Stimulated activated CD8-positive, alpha-beta memory T cell treated with anti-CD3 and anti-CD28 coated beads, Interleukin-15, amount 100 ng/mL, for 1 hour (primary cell): ENCODE data around the gene MNT.

ENCODE experiments used
- DNase-seq: peaks from one replicate; pipeline ENCODE4 v3.0.0-alpha.2; 2020; ENCODE audit warnings: low read depth

MNT gene

GRCh38 chr17:2395258-2396181 lies 5.3 kb downstream of the MNT start:
- no peak for DNase-seq

GRCh38 chr17:2394775-2395201 lies 6.1 kb downstream of the MNT start:
- DNase-seq, result no peak

- DNase-seq, result no peak
Measured at GRCh38 chr17:2393954-2394749, 6.7 kb downstream of the MNT start.

GRCh38 chr17:2393174-2393953 lies 7.5 kb downstream of the MNT start:
- peak; percentile 72 for DNase-seq

GRCh38 chr17:2392252-2393173 lies 8.3 kb downstream of the MNT start:
- peak; percentile 93 for DNase-seq

GRCh38 chr17:2391597-2392251 lies 9.1 kb downstream of the MNT start:
- no peak for DNase-seq

GRCh38 chr17:2390199-2390836 lies 10.5 kb downstream of the MNT start:
- no peak for DNase-seq

GRCh38 chr17:2388683-2389055 lies 12.2 kb downstream of the MNT start:
- DNase-seq, result no peak

- no peak for DNase-seq
Measured at GRCh38 chr17:2388020-2388682, 12.7 kb downstream of the MNT start.

GRCh38 chr17:2387086-2388019 lies 13.5 kb downstream of the MNT start:
- DNase-seq, result no peak

GRCh38 chr17:2386400-2387085 lies 14.3 kb downstream of the MNT start:
- no peak for DNase-seq

GRCh38 chr17:2385240-2386210 lies 15.3 kb downstream of the MNT start:
- DNase-seq, result no peak

- no peak for DNase-seq
Measured at GRCh38 chr17:2384439-2385127, 16.3 kb downstream of the MNT start.

- DNase-seq, result no peak
Measured at GRCh38 chr17:2383628-2384167, 17.2 kb downstream of the MNT start.

- DNase-seq, result no peak
Measured at GRCh38 chr17:2380950-2381649, 19.8 kb downstream of the MNT start.
